Measurements from ENCODE around the gene SEMA4D. TPM values are rescaled to one million over a fixed set of nuclear protein-coding genes. Genes with fewer than 3 reads are reported as not detected.
A peak's percentile ranks its signal among the peaks of the same experiment; 100 is the strongest.

The SEMA4D gene
- total and polyA plus RNA-seq, 4 donors: 30.9 to 124 (median 89.0) TPM

DNA sequence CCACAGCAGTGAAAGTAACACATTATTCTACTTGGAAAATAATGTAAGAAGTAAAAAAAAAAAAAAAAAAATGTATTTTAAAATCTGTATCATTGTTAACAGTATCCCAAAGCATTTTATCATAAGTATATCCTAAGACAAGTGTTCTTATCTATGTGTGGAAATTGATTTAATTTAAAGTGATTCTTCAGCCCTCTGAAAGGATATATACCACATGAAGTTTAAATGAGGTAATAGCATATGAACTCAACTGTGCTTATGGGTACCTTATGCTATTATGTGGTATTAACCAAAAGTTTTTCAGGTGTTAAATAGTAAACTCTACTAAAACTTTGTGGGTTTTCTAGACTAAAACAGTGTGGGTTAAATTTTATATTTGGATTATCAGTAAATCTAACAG lies 182.4 kb downstream of the SEMA4D start:
- no peak overlapping the region for H3K4me3 ChIP-seq (ENCODE audit: low read depth, low read length)
- no peak overlapping the region for H3K27ac ChIP-seq (ENCODE audit: low read depth, low read length)
- DNase-seq (ENCODE audit: low read depth in 4 of 6, low spot score in 6 of 6): no peak
- peaks cover 8% of the 10 kb centered on the region for H3K4me1 ChIP-seq (ENCODE audit: control insufficient read depth, insufficient read depth, low read length)
- H3K36me3 ChIP-seq (ENCODE audit: control insufficient read depth, insufficient read depth, low read length): no peaks in the 10 kb centered on the region
- no peaks in the 10 kb centered on the region for H3K27me3 ChIP-seq (ENCODE audit: control insufficient read depth, insufficient read depth, low read length)
- no peaks in the 10 kb centered on the region for H3K9me3 ChIP-seq (ENCODE audit: control insufficient read depth, insufficient read depth, low read length)

DNA sequence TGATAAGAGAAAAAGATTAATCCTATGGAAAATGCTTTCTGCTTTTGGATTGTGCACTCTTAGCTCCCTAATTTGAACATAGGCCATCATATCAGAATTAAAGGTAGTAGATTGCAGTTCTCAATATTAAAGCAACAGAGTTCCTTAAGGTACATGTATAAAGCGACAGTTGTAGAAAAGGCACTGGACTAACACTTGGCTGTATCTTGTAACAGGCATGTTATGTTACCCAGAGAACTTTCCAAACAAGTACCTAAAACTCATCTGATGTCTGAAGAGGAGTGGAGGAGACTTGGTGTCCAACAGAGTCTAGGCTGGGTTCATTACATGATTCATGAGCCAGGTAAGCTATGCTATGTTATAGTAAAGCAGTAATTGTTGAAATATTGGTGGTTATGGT lies 183.0 kb downstream of the SEMA4D start:
- H3K27me3 ChIP-seq (ENCODE audit: control insufficient read depth, insufficient read depth, low read length): no peaks in the 10 kb centered on the region
- no peaks in the 10 kb centered on the region for H3K36me3 ChIP-seq (ENCODE audit: control insufficient read depth, insufficient read depth, low read length)
- no peak overlapping the region for H3K27ac ChIP-seq (ENCODE audit: low read depth, low read length)
- DNase-seq (ENCODE audit: low read depth in 4 of 6, low spot score in 6 of 6): no peak
- H3K9me3 ChIP-seq (ENCODE audit: control insufficient read depth, insufficient read depth, low read length): no peaks in the 10 kb centered on the region
- no CpG with 5 or more reads among the region's 1 CpG for WGBS (ENCODE audit: insufficient coverage)
- peaks cover 5% of the 10 kb centered on the region for H3K4me1 ChIP-seq (ENCODE audit: control insufficient read depth, insufficient read depth, low read length)
- no peak overlapping the region for H3K4me3 ChIP-seq (ENCODE audit: low read depth, low read length)

DNA sequence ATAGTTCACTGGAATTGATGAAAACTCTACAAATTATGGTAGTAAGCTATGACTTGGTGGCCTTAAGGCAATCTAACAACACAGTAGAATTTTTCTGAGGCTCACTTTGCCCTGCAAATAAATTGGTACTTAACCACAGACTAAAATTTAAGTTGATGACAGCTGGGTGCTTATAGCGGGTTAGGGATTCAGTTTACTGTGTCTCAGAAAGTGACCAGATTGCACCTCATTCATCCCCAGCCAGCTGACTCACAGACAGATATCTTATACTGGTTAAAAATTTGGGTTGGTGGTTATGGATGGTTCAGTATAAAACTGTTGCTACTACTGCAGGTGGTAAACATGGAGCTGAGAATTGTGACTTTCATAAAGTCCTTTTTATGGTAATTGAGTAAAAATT lies 184.1 kb downstream of the SEMA4D start:
- no peaks in the 10 kb centered on the region for H3K9me3 ChIP-seq (ENCODE audit: control insufficient read depth, insufficient read depth, low read length)
- H3K27me3 ChIP-seq (ENCODE audit: control insufficient read depth, insufficient read depth, low read length): no peaks in the 10 kb centered on the region
- H3K36me3 ChIP-seq (ENCODE audit: control insufficient read depth, insufficient read depth, low read length): no peaks in the 10 kb centered on the region
- WGBS (ENCODE audit: insufficient coverage): no CpG with 5 or more reads among the region's 1 CpG
- no peak overlapping the region for H3K4me3 ChIP-seq (ENCODE audit: low read depth, low read length)
- DNase-seq (ENCODE audit: low read depth in 4 of 6, low spot score in 6 of 6): no peak
- peaks cover 10% of the 10 kb centered on the region for H3K4me1 ChIP-seq (ENCODE audit: control insufficient read depth, insufficient read depth, low read length)
- no peak overlapping the region for H3K27ac ChIP-seq (ENCODE audit: low read depth, low read length)

DNA sequence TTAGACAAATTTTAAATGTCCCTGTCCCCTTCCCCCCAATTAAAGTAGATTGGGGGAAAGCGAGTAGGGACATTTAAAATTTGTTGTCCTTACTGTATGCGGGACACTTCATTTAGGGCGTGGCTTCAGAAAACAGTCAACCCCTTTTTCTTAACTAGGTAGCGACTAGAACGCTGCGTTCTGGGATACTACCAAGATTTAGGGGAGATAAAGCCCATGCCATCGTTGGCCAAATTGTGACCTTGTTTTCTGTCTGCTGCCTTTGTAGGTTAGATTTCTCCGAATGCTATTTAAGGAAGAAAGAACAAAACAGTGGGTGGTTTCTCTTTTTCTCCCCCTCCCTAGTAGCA lies 185.7 kb downstream of the SEMA4D start:
- peak in 1 of 6 donors; percentile 18 for DNase-seq (ENCODE audit: low read depth in 4 of 6, low spot score in 6 of 6)

GRCh38 chr9:89311346-89312221 lies 186.3 kb downstream of the SEMA4D start:
- no peaks in the 10 kb centered on the region for H3K9me3 ChIP-seq (ENCODE audit: control insufficient read depth, insufficient read depth, low read length)
- H3K27me3 ChIP-seq (ENCODE audit: control insufficient read depth, insufficient read depth, low read length): no peaks in the 10 kb centered on the region
- peaks cover 5% of the 10 kb centered on the region for H3K36me3 ChIP-seq (ENCODE audit: control insufficient read depth, insufficient read depth, low read length)
- peaks cover 10% of the 10 kb centered on the region for H3K4me1 ChIP-seq (ENCODE audit: control insufficient read depth, insufficient read depth, low read length)
- DNase-seq (ENCODE audit: low read depth in 4 of 6, low spot score in 6 of 6): no peak
- peak overlapping the region; percentile 69 for H3K4me3 ChIP-seq (ENCODE audit: low read depth, low read length)
- H3K27ac ChIP-seq (ENCODE audit: low read depth, low read length): peak overlapping the region; percentile 97
- WGBS (ENCODE audit: insufficient coverage): 0% methylated on average over 48 of the region's 54 CpGs

More for the DNA sequence above, 185.7 kb downstream of the SEMA4D start:
- WGBS (ENCODE audit: insufficient coverage): 0% methylated on average over 3 of the region's 8 CpGs
- H3K36me3 ChIP-seq (ENCODE audit: control insufficient read depth, insufficient read depth, low read length): peaks cover 2% of the 10 kb centered on the region
- H3K9me3 ChIP-seq (ENCODE audit: control insufficient read depth, insufficient read depth, low read length): no peaks in the 10 kb centered on the region
- H3K4me3 ChIP-seq (ENCODE audit: low read depth, low read length): peak overlapping the region; percentile 69
- H3K27ac ChIP-seq (ENCODE audit: low read depth, low read length): no peak overlapping the region
- peaks cover 10% of the 10 kb centered on the region for H3K4me1 ChIP-seq (ENCODE audit: control insufficient read depth, insufficient read depth, low read length)
- no peaks in the 10 kb centered on the region for H3K27me3 ChIP-seq (ENCODE audit: control insufficient read depth, insufficient read depth, low read length)

Small RNAs within 50 kb of the gene (small RNA-seq; reads per million reads assigned to genes)
- not detected for gene MIR3153 (ENCODE audit: low replicate concordance)

Other genes with a start within 250 kb of the SEMA4D start
- gene CKS2, start 186.9 kb downstream of the SEMA4D start, total RNA-seq: 10 to 100 TPM; 37.1 to 43.4 TPM
- gene CKS2, start 186.9 kb downstream of the SEMA4D start, polyA plus RNA-seq (ENCODE audit: insufficient read length in 2 of 2): 10 to 100 TPM; 46.2 to 47.7 TPM
- 10 to 100 TPM; 52.8 to 56.6 TPM for gene SECISBP2, start 179.6 kb downstream of the SEMA4D start, total RNA-seq
- 10 to 100 TPM; 51.3 to 56.4 TPM for gene SECISBP2, start 179.6 kb downstream of the SEMA4D start, polyA plus RNA-seq (ENCODE audit: insufficient read length in 2 of 2)
- 1 to 10 TPM; 5.5 to 5.8 TPM for gene GADD45G, start 106.9 kb upstream of the SEMA4D start, total RNA-seq
- 10 to 100 TPM; 15.6 to 16.7 TPM for gene GADD45G, start 106.9 kb upstream of the SEMA4D start, polyA plus RNA-seq (ENCODE audit: insufficient read length in 2 of 2)